ENCODE data around the gene ITGA8.

DNA sequence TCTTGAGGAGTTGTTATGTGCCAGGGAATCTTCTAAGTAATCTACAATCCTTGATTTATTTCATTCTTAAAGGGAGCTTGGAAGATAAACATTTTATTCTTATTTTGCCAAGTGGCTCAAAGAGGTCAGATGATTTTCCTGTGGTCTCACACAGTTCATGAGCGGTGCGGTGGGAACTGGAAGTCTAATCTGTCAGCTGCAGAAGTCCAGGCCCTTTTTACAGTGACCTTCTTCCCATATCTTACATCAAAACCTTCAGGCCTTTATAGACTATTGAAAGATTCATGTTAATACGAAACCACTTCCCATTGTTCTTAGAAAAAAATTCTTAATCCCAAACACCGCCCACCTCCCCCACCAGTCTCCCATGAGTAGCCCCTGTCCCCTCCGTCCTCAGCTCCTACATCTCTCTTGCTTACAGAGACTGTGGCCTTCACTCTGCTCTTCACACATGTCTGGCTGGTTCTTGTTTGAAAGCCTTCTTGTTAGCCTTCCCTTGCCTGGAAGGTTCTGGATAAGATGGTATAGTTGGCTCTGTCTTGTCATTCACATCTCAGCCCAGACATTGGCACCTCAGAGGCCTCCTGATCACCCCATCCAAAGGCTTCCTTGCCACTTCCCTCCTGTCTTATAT, 61.5 kb downstream of the ITGA8 start:
- TF ChIP-seq, protein P1, sequence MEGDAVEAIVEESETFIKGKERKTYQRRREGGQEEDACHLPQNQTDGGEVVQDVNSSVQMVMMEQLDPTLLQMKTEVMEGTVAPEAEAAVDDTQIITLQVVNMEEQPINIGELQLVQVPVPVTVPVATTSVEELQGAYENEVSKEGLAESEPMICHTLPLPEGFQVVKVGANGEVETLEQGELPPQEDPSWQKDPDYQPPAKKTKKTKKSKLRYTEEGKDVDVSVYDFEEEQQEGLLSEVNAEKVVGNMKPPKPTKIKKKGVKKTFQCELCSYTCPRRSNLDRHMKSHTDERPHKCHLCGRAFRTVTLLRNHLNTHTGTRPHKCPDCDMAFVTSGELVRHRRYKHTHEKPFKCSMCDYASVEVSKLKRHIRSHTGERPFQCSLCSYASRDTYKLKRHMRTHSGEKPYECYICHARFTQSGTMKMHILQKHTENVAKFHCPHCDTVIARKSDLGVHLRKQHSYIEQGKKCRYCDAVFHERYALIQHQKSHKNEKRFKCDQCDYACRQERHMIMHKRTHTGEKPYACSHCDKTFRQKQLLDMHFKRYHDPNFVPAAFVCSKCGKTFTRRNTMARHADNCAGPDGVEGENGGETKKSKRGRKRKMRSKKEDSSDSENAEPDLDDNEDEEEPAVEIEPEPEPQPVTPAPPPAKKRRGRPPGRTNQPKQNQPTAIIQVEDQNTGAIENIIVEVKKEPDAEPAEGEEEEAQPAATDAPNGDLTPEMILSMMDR (IDR thresholded peaks at IDR 0.05 in 2 of 3, conservative IDR thresholded peaks at IDR 0.05 in 1 of 3; ENCODE audit: borderline replicate concordance in 1 of 3, insufficient read depth in 1 of 3, low read depth in 2 of 3, low read length in 2 of 3): no peak
- TF ChIP-seq CEBPB (IDR thresholded peaks at IDR 0.05; ENCODE audit: low read depth) (no peak), EZH2phosphoT487 (IDR thresholded peaks at IDR 0.05; ENCODE audit: borderline replicate concordance) (no peak), POLR2A (IDR thresholded peaks at IDR 0.05; ENCODE audit: borderline replicate concordance, extremely low read depth, insufficient read depth, insufficient read length) (no peak), POLR2AphosphoS5 (IDR thresholded peaks at IDR 0.05; ENCODE audit: low read depth, low read length) (no peak), SRF (IDR thresholded peaks at IDR 0.05; ENCODE audit: low read depth) (no peak), ZNF274 (IDR thresholded peaks at IDR 0.05; ENCODE audit: low read depth, low read length) (no peak), YY1 (IDR thresholded peaks at IDR 0.05; ENCODE audit: extremely low read depth, insufficient replicate concordance, low read depth, low read length) (no peak), REST (IDR thresholded peaks at IDR 0.05; ENCODE audit: low read depth) (no peak), RAD21 (IDR thresholded peaks at IDR 0.05; ENCODE audit: low read depth) (no peak), EZH2 (IDR thresholded peaks at IDR 0.05) (no peak), EGR1 (IDR thresholded peaks at IDR 0.05; ENCODE audit: low read depth) (no peak)
- TF ChIP-seq, protein P2, sequence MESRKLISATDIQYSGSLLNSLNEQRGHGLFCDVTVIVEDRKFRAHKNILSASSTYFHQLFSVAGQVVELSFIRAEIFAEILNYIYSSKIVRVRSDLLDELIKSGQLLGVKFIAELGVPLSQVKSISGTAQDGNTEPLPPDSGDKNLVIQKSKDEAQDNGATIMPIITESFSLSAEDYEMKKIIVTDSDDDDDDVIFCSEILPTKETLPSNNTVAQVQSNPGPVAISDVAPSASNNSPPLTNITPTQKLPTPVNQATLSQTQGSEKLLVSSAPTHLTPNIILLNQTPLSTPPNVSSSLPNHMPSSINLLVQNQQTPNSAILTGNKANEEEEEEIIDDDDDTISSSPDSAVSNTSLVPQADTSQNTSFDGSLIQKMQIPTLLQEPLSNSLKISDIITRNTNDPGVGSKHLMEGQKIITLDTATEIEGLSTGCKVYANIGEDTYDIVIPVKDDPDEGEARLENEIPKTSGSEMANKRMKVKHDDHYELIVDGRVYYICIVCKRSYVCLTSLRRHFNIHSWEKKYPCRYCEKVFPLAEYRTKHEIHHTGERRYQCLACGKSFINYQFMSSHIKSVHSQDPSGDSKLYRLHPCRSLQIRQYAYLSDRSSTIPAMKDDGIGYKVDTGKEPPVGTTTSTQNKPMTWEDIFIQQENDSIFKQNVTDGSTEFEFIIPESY (IDR thresholded peaks at IDR 0.05; ENCODE audit: extremely low read depth, insufficient replicate concordance, low read length): no peak
- TF ChIP-seq, protein P3, sequence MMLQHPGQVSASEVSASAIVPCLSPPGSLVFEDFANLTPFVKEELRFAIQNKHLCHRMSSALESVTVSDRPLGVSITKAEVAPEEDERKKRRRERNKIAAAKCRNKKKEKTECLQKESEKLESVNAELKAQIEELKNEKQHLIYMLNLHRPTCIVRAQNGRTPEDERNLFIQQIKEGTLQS (IDR thresholded peaks at IDR 0.05): no peak
